K562 (cell line): ENCODE measurements around the gene BCKDHB. TPM values are rescaled to one million over a fixed set of nuclear protein-coding genes. Genes with fewer than 3 reads are reported as not detected.

ENCODE experiments used
- ATAC-seq: fragments of 200-7000 bp; cut with Tn5 transposase; 3 replicates; pipeline ENCODE4 v1.9.1; 2020; ENCODE audit warnings: moderate library complexity
- BruUV-seq: library from RNA; stranded (reverse); fragments of 400-500 nt; replicated peaks from 2 replicates; lab custom pipeline; 2021; lab: Mats Ljungman, UMichigan
- CTCF ChIA-PET: fragments of 300-600 bp; formaldehyde crosslinking; extraction: SDS; loops from one replicate; lab custom pipeline; 2021; ENCODE audit warnings: low intra/inter-chr PET ratio; lab: Yijun Ruan, JAX
- POLR2A ChIA-PET: fragments of 300-600, 350-650 bp; sonication (Branson Sonifier 250); formaldehyde crosslinking; extraction: SDS; loops from one replicate; lab custom pipeline; 2021; ENCODE audit warnings: antibody characterized with exemption, inconsistent platforms; lab: Yijun Ruan, JAX
- DNase-seq, 4 experiments: peaks; one replicate each; pipeline versions ENCODE4 v3.0.0 to v3.0.0-alpha.2; 2011 to 2018; ENCODE audit warnings: low spot score in 3 of 4, mixed read lengths in 3 of 4; ENCODE audit errors: extremely low read depth in 1 of 4
- FAIRE-seq: peaks from 2 replicates; lab custom pipeline; 2011; peaks lifted over from hg19 to GRCh38; lab: Jason Lieb, UNC
- H2AFZ ChIP-seq: 2 replicates; pipeline ENCODE4 v1.6.0; 2011; ENCODE audit warnings: low read depth, low read length, control low read depth, inconsistent platforms
- H3K27ac ChIP-seq: fragments of 200-600 bp; 3 replicates; pipeline ENCODE4 v1.8.0; 2011; ENCODE audit warnings: low read depth, mild to moderate bottlenecking, control low read depth, inconsistent platforms, low read length, moderate library complexity, mixed read lengths; ENCODE audit errors: extremely low read depth
- H3K27me3 ChIP-seq, 2 experiments: fragments of 300-600 bp in 1 of 2; 2 replicates in 1 of 2; 3 replicates in 1 of 2; pipeline versions ENCODE4 v1.6.0 to v1.8.0; 2011; ENCODE audit warnings: inconsistent platforms in 2 of 2, low read length in 2 of 2, mild to moderate bottlenecking in 1 of 2, mixed read lengths in 1 of 2, moderate library complexity in 1 of 2; ENCODE audit not compliant: control insufficient read depth in 2 of 2, insufficient read depth in 2 of 2
- H3K36me3 ChIP-seq: fragments of 300-600 bp; 3 replicates; pipeline ENCODE4 v1.8.0; 2011; ENCODE audit warnings: mild to moderate bottlenecking, low read length, inconsistent platforms; ENCODE audit not compliant: control insufficient read depth, insufficient read depth
- H3K4me1 ChIP-seq, 2 experiments: fragments of 200-600 bp in 1 of 2; replicated peaks in 1 of 2; 2 replicates in 1 of 2; 3 replicates in 1 of 2; pipeline versions ENCODE4 v1.5.1 to v1.8.0; 2011; ENCODE audit warnings: inconsistent platforms in 2 of 2, low read length in 2 of 2, mild to moderate bottlenecking in 1 of 2, mixed read lengths in 1 of 2, moderate library complexity in 1 of 2; ENCODE audit not compliant: control insufficient read depth in 2 of 2, insufficient read depth in 2 of 2
- H3K4me2 ChIP-seq: 2 replicates; pipeline ENCODE4 v1.6.1; 2011; ENCODE audit warnings: low read length, control low read depth, inconsistent platforms, mixed read lengths; ENCODE audit not compliant: insufficient read depth
- H3K4me3 ChIP-seq: fragments of 200-600 bp; sonication (generic), shearing (Covaris generic); 2 replicates; pipeline ENCODE4 v1.5.1; 2016; ENCODE audit warnings: control low read depth, inconsistent platforms
- H3K79me2 ChIP-seq: fragments of 200-600 bp; 3 replicates; pipeline ENCODE4 v1.8.0; 2011; ENCODE audit warnings: low read length, inconsistent platforms; ENCODE audit not compliant: control insufficient read depth, insufficient read depth
- H3K9ac ChIP-seq, 2 experiments: 2 replicates each; pipeline versions ENCODE4 v1.6.0 to v1.6.1; 2011; ENCODE audit warnings: low read depth in 2 of 2, low read length in 2 of 2, control low read depth in 1 of 2, inconsistent platforms in 1 of 2, mild to moderate bottlenecking in 1 of 2, mixed read lengths in 1 of 2; ENCODE audit not compliant: insufficient read depth in 1 of 2
- H3K9me1 ChIP-seq: one replicate; pipeline ENCODE4 v1.6.0; 2011; ENCODE audit warnings: inconsistent platforms, mild to moderate bottlenecking, low read length, moderate library complexity; ENCODE audit not compliant: control insufficient read depth, insufficient read depth
- H3K9me3 ChIP-seq: replicated peaks from 2 replicates; pipeline ENCODE4 v1.5.1; 2011; ENCODE audit warnings: low read depth, low read length, inconsistent platforms; ENCODE audit not compliant: control insufficient read depth, insufficient read depth
- H4K20me1 ChIP-seq: replicated peaks from 2 replicates; pipeline ENCODE4 v1.6.1; 2011; ENCODE audit warnings: low read length, inconsistent platforms, mixed read lengths; ENCODE audit not compliant: control insufficient read depth, insufficient read depth
- ARHGAP35 ChIP-seq: fragments of 450-650 bp; IDR thresholded peaks from 2 replicates; pipeline ENCODE4 v1.6.1; 2018; ENCODE audit not compliant: partially characterized antibody
- ARID1B ChIP-seq: fragments of 450-650 bp; IDR thresholded peaks from 2 replicates; pipeline ENCODE4 v1.6.1; 2016; ENCODE audit warnings: antibody characterized with exemption, mild to moderate bottlenecking, inconsistent platforms
- CBX2 ChIP-seq: fragments of 200-600 bp; sonication (generic); IDR thresholded peaks from one replicate; pipeline ENCODE4 v1.6.1; 2012; ENCODE audit warnings: mild to moderate bottlenecking, low read length, inconsistent platforms; ENCODE audit not compliant: insufficient read depth, poor library complexity, severe bottlenecking
- FUS ChIP-seq: fragments of 200-400 bp; formaldehyde crosslinking; optimal IDR thresholded peaks from 2 replicates; pipeline ENCODE3; 2017; ENCODE audit warnings: low read depth, low read length
- HDAC8 ChIP-seq: fragments of 450-650 bp; IDR thresholded peaks from 2 replicates; pipeline ENCODE4 v1.6.1; 2016; ENCODE audit warnings: mild to moderate bottlenecking, missing genetic modification characterization, moderate library complexity, missing compliant biosample characterization
- HNRNPL ChIP-seq: fragments of 200-400 bp; formaldehyde crosslinking; IDR thresholded peaks from 2 replicates; pipeline ENCODE4 v1.6.1; 2017; ENCODE audit warnings: low read depth, mild to moderate bottlenecking, low read length
- KHSRP ChIP-seq: fragments of 450-650 bp; IDR thresholded peaks from 2 replicates; pipeline ENCODE4 v1.6.1; 2017
- MAFK ChIP-seq: IDR thresholded peaks from 2 replicates; pipeline ENCODE4 v1.6.1; 2011; ENCODE audit warnings: low read length, improper control_type of control experiment
- RBBP5 ChIP-seq: fragments of 200-600 bp; sonication (generic); IDR thresholded peaks from 2 replicates; pipeline ENCODE4 v1.6.1; 2012; ENCODE audit warnings: borderline replicate concordance, mild to moderate bottlenecking, low read length, control low read depth, inconsistent platforms; ENCODE audit not compliant: insufficient read depth, poor library complexity, severe bottlenecking
- RNF219 ChIP-seq: fragments of 250-450 bp; sonication (Bioruptor Pico); IDR thresholded peaks from 2 replicates; pipeline ENCODE4 v1.5.0; 2022; ENCODE audit warnings: mild to moderate bottlenecking
- ZBTB5 ChIP-seq: fragments of 450-650 bp; IDR thresholded peaks from 2 replicates; pipeline ENCODE4 v1.6.1; 2017; ENCODE audit warnings: antibody characterized with exemption
- ZNF24 ChIP-seq: fragments of 450-650 bp; IDR thresholded peaks from 2 replicates; pipeline ENCODE4 v1.6.1; 2016
- WGBS: fragments of 100-300 bp; shearing (Covaris generic); methylation state at CpG from one replicate; pipeline ENCODE4 v1.1.6; 2016; ENCODE audit warnings: low coverage, mixed read lengths; ENCODE audit not compliant: insufficient coverage; ENCODE audit errors: missing lambda C conversion rate; 5-methylcytosine and 5-hydroxymethylcytosine counted together
- in situ Hi-C: fragments of 300-500 bp; cut with MboI; formaldehyde crosslinking; loops from 4 replicates; pipeline ENCODE4 v1.15.0; 2018; ENCODE audit warnings: inconsistent platforms, mixed read lengths
- intact Hi-C: fragments of 100-400 bp; cut with micrococcal nuclease; formaldehyde crosslinking; loops from 2 replicates; pipeline ENCODE4 v1.14.2; 2022
- polyA plus RNA-seq, 8 experiments: library from polyadenylated mRNA; depleted of rRNA in 4 of 8; stranded (reverse) in 5 of 8; unstranded in 3 of 8; fragments of >200 nt; fragmentation: Nextera tagmentation in 2 of 8; fragmentation: Illumina TruSeq in 1 of 8; extraction: Ambion mirVana in 2 of 8; extraction: Trizol in 1 of 8; gene quantifications; 2 replicates each; pipeline versions ENCODE4 v1.2.1 to v1.2.3, GENCODE V29; 2011 to 2014; ENCODE audit warnings: inconsistent platforms in 1 of 8, missing spikeins in 1 of 8
- total RNA-seq, 7 experiments: library from RNA; depleted of rRNA in 6 of 7; stranded (reverse); fragments of >200 nt in 6 of 7; fragmentation: Illumina TruSeq in 2 of 7; extraction: Trizol in 2 of 7; gene quantifications; 2 replicates each; pipeline versions ENCODE4 v1.2.1 to v1.2.3, GENCODE V29; 2011 to 2021; ENCODE audit warnings: low replicate concordance in 1 of 7

BCKDHB gene
- total and polyA plus RNA-seq, 9 of the 15 experiments (the other 6 are each of a cell fraction or from before 2014, with no cell fraction given) = 4.1 to 23.7 (median 7.5) TPM

GRCh38 chr6:80302716-80303115 lies 196.2 kb downstream of the BCKDHB start:
- Histone ChIP-seq H2AFZ (no peak overlapping the region), H3K9me3 (no peaks in the 10 kb centered on the region), H3K9ac (no peak overlapping the region), H3K4me1 (no peaks in the 10 kb centered on the region), H3K36me3 (no peaks in the 10 kb centered on the region), H3K4me2 (no peak overlapping the region), H3K4me3 (no peak overlapping the region), H4K20me1 (no peaks in the 10 kb centered on the region), H3K9me1 (no peaks in the 10 kb centered on the region), H3K27me3 (no peaks in the 10 kb centered on the region), H3K27ac (no peak overlapping the region), H3K79me2 (no peaks in the 10 kb centered on the region)
- in situ Hi-C loops = no loop called here
- POLR2A ChIA-PET = interaction anchor here (0.6 to 0.8 kb wide), 2 partner anchors 22 to 34 kb away, joined by 3 to 4 read pairs; no protein-coding TSS in a partner anchor
- ATAC-seq (no peak), FAIRE-seq (no peak), DNase-seq (no peak)
- TF ChIP-seq CBX2 = no peak
- CTCF ChIA-PET = no interaction called here
- intact Hi-C loops = no loop called here
- no TSS peak for BruUV-seq

GRCh38 chr6:80304014-80304413 lies 197.5 kb downstream of the BCKDHB start:
- no peak for FAIRE-seq
- no TSS peak for BruUV-seq
- Histone ChIP-seq H3K4me3 (no peak overlapping the region), H4K20me1 (no peaks in the 10 kb centered on the region), H3K9me3 (no peaks in the 10 kb centered on the region), H3K27me3 (no peaks in the 10 kb centered on the region), H3K36me3 (no peaks in the 10 kb centered on the region), H2AFZ (no peak overlapping the region), H3K4me1 (no peaks in the 10 kb centered on the region), H3K9me1 (no peaks in the 10 kb centered on the region), H3K27ac (no peak overlapping the region), H3K79me2 (no peaks in the 10 kb centered on the region)
- intact Hi-C loops = no loop called here
- CTCF ChIA-PET = no interaction called here
- POLR2A ChIA-PET = no interaction called here
- in situ Hi-C loops = no loop called here
- WGBS = 0% methylated on average over 1 of the region's 1 CpG
- DNase-seq = no peak
- no peak for ATAC-seq
- TF ChIP-seq HNRNPL (no peak), RNF219 (CRISPR knock-in tag) (no peak), ZBTB5 (no peak), RBBP5 (no peak), ARHGAP35 (no peak), ARID1B (no peak), HDAC8 (no peak), MAFK (no peak), KHSRP (no peak), ZNF24 (no peak), FUS (no peak)
- TF ChIP-seq, all 486 proteins: peak for 0
- Histone ChIP-seq H3K4me2 (no peak overlapping the region), H3K9ac (no peak overlapping the region)
